Tibial nerve (tissue), 3 donors: ENCODE data around the gene CDH4.

Source experiments
- CTCF ChIP-seq, 5 experiments: fragments of 200-600 bp in 3 of 5; fragments of 450-650 bp in 2 of 5; sonication (generic) in 3 of 5; IDR thresholded peaks; one replicate each; pipeline ENCODE4 v1.5.1; 2016 to 2019; ENCODE audit warnings: antibody characterized with exemption in 5 of 5, mild to moderate bottlenecking in 3 of 5, moderate library complexity in 2 of 5
- POLR2A ChIP-seq, 2 donors: fragments of 450-650 bp; IDR thresholded peaks; one replicate each; pipeline ENCODE4 v1.6.1; 2017; ENCODE audit warnings: antibody characterized with exemption in 2 of 2, mild to moderate bottlenecking in 2 of 2, moderate library complexity in 2 of 2

DNA sequence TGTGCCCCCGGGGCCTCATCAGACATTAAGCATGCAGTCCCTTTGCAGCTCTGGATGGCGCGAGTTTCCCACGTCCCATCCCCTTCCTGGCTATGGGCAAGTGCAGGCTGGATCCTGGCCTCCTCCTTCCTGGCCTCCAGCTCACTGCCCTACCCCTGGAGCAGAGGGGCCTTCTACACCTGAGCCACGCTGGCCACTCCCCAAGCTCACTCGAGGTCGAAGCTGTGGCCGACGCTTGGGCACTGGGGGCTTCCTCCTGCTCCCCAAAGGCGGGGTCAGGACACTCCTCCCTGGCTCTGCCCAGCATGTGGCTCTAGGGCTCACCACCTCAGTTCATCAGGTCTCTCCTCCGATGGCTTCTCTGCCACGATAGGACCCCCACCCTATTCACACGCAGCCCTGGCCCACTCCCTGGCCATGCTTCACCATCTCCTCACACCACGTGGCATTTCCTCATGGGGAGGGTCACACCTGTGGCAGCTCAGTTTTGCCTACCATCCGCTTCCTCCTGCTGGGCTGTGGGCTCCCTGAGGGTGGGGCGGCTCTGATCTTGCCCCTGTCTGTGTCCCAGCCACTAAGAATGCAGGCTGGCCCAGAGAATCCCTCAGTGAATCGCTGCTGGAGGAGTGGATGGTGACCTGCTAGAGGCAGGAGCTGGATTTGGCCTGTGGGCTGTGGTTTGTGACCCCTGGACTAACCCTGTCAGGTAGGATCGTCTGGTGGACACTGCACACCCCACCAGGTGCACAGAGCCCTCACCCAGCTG lies 532.9 kb downstream of the CDH4 start:
- TF ChIP-seq POLR2A (IDR thresholded peaks at IDR 0.05) = no peak
- no peak for TF ChIP-seq CTCF (IDR thresholded peaks at IDR 0.05)
